ENCODE results near the gene TRAF2.

The TRAF2 gene

GRCh38 chr9:136913701-136914438 is 27.6 kb downstream of the TRAF2 start:
- no peak for DNase-seq (ENCODE audit: low read depth)

- no peak for DNase-seq (ENCODE audit: low read depth)
These were observed 29.5 kb downstream of the TRAF2 start for GRCh38 chr9:136915632-136916329.

GRCh38 chr9:136916330-136917184 is 30.2 kb downstream of the TRAF2 start:
- no peak for DNase-seq (ENCODE audit: low read depth)

- DNase-seq (ENCODE audit: low read depth) = no peak
These were observed 31.6 kb downstream of the TRAF2 start for GRCh38 chr9:136917902-136918301.

DNA sequence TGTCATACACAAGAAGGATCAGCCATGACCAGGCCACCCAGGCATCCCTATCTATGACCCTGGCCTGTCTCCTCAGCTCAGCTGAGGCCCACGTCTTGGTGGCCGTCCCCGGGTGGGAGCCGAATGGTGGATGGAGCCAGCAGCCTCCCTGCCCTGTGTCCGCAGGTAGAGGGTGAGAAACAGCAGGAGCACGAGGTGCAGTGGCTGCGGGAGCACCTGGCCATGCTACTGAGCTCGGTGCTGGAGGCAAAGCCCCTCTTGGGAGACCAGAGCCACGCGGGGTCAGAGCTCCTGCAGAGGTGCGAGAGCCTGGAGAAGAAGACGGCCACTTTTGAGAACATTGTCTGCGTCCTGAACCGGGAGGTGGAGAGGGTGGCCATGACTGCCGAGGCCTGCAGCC is 33.8 kb downstream of the TRAF2 start:
- DNase-seq (ENCODE audit: low read depth) = no peak

- DNase-seq (ENCODE audit: low read depth) = no peak
These were observed 34.5 kb downstream of the TRAF2 start for GRCh38 chr9:136920734-136921231.

DNA sequence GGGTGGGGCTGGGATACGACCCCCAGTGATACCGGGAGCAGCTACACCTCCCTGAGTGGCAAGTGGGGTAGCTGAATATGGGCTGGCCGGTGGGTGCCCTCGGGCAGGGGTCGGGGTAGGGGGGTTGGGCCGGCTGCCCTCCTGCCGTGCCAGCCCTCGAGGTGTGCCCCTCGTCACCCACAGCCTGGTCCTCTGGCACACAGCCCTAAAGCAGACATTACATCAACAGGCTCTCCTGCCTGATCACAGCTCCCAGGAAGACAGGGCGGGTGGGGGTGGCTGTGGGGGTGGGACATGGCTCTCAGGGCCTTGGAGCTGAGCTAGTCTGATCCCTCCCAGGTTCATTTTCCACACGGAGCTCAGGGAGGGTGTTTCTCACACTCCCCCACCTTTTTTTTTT is 35.0 kb downstream of the TRAF2 start:
- no peak for DNase-seq (ENCODE audit: low read depth)

DNA sequence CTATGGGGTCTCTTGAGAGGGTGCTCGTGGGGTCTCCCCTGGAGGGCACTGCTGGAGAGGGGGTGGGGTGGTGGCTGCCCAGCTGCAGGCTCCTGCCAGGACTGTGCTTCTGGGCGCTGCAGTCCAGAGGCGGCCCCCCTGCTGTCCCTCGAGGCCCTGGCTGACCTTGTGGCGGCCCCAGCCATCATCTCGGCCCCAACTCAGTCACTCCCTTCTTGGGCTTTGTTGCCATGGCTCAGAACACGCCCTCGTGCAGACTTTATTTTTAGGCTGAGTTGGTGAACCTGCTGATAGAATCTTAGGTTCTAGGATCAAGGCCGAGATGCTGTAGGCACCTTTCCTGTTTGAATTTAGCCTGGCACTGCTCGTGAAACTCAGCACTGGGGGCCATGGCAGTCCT is 35.4 kb downstream of the TRAF2 start:
- no peak for DNase-seq (ENCODE audit: low read depth)

- no peak for DNase-seq (ENCODE audit: low read depth)
These were observed 36.2 kb downstream of the TRAF2 start for GRCh38 chr9:136922540-136922939.

- no peak for DNase-seq (ENCODE audit: low read depth)
These were observed 37.6 kb downstream of the TRAF2 start for GRCh38 chr9:136923881-136924280.

DNA sequence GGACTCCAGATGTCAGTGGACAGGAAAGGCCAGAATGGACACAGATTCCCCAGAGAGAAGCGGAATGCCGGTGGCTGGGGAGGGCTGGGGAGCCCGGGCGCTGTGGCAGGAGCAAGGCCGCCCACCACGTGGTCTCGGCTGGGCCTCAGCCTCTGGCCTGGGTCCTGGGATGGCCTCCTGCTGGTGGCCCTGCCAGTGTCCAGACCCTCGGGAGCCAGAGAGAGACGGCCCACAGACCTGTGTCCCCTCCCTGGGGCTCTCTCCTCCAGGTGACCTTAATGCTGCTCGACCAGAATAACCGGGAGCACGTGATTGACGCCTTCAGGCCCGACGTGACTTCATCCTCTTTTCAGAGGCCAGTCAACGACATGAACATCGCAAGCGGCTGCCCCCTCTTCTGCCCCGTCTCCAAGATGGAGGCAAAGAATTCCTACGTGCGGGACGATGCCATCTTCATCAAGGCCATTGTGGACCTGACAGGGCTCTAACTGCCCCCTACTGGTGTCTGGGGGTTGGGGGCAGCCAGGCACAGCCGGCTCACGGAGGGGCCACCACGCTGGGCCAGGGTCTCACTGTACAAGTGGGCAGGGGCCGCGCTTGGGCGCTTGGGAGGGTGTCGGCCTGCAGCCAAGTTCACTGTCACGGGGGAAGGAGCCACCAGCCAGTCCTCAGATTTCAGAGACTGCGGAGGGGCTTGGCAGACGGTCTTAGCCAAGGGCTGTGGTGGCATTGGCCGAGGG is 39.3 kb downstream of the TRAF2 start:
- no peak for DNase-seq (ENCODE audit: low read depth)

GRCh38 chr9:136926154-136926704 is 39.9 kb downstream of the TRAF2 start:
- DNase-seq (ENCODE audit: low read depth) = no peak

GRCh38 chr9:136926749-136927148 is 40.4 kb downstream of the TRAF2 start:
- no peak for DNase-seq (ENCODE audit: low read depth)

GRCh38 chr9:136927343-136928271 is 41.3 kb downstream of the TRAF2 start:
- no peak for DNase-seq (ENCODE audit: low read depth)

GRCh38 chr9:136928591-136928990 is 42.3 kb downstream of the TRAF2 start:
- DNase-seq (ENCODE audit: low read depth) = no peak

DNA sequence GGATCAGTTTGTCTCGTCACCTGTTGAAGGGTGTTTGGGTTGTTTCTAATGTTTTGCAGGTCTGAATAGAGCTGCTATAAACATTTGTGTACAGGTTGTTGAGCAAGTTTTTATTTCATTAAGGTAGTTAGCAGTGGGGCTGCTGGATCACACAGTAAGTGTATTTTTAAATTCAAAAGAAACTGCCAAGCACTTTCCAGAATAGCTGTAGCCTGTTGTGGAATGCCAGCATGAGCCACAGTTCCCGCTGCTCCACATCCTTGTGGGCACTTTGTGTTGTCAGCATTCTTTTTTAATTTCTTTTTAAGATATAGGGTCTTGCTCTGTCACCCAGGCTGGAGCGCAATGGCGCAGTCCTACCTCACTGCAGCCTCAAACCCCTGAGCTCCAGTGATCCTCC is 43.7 kb downstream of the TRAF2 start:
- no peak for DNase-seq (ENCODE audit: low read depth)

DNA sequence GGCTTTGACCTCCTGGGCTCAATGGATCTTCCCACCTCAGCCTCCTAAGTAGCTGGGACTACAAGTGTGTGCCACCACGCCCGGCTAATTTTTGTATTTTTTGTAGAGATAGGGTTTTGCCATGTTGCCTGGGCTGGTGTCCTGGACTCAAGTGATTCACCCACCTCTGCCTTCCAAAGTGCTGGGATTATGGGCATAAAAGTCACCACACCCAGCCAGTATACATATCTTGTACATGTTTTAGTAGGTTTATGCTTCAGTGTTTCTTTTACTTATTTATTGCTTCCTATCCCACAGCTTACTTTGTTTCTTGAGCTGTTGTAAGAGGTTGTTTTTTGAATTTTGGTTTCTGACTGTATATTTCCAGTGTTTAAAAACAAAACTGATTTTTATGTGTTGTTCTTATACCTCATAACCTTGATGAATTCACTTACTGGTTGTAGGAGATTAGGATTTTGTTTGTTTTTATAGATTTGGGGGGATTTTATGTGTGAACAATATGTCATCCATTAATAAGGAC is 45.4 kb downstream of the TRAF2 start:
- no peak for DNase-seq (ENCODE audit: low read depth)

- DNase-seq (ENCODE audit: low read depth) = no peak
These were observed 48.0 kb downstream of the TRAF2 start for GRCh38 chr9:136934277-136934676.

GRCh38 chr9:136935651-136936050 is 49.3 kb downstream of the TRAF2 start:
- no peak for DNase-seq (ENCODE audit: low read depth)

DNA sequence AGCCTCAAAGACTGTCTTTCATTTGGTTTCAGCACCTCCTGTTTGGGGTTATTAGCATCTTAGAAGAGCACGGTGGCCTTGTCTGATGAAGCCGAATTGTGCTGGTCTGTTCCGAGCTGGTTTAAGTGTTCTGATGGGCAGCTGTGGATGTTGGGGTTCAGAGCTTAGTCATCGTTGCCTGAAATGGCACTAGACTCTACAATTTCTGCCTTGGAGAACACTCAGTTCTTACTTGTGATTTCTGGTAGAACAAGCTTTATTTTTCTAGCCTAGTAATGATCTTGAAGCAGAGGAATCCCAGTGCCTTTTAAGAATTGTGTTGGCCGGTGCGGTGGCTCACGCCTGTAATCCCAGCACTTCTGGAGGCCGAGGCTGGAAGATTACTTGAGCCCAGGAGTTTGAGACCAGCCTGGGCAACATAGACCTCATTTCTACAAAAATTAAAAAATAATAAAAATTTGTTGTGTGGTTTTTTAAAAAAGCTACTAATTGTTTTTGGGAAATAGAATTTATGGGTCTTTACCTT is 50.4 kb downstream of the TRAF2 start:
- no peak for DNase-seq (ENCODE audit: low read depth)

All from activated T-cell treated with anti-CD3 and anti-CD28 coated beads for 48 hours (primary cell).